Testis (tissue), 3 donors: ENCODE data around the gene CTNS. TPM values are rescaled to one million over a fixed set of nuclear protein-coding genes. Genes with fewer than 3 reads are reported as not detected.
A peak's percentile ranks its signal among the peaks of the same experiment; 100 is the strongest.

Experiments used
- DNase-seq: peaks from one replicate; pipeline ENCODE4 v3.0.0-alpha.2; 2019
- H3K27ac ChIP-seq, 2 donors: fragments of 200-600 bp; sonication (generic); one replicate each; pipeline ENCODE4 v1.5.1; 2019
- H3K27me3 ChIP-seq: fragments of 200-600 bp; sonication (generic); one replicate; pipeline ENCODE4 v1.5.1; 2019
- H3K36me3 ChIP-seq: fragments of 200-600 bp; sonication (generic); one replicate; pipeline ENCODE4 v1.5.1; 2017; ENCODE audit warnings: low read depth; ENCODE audit errors: missing control alignments
- H3K4me1 ChIP-seq: fragments of 200-600 bp; sonication (generic); one replicate; pipeline ENCODE4 v1.5.1; 2019
- H3K4me3 ChIP-seq, 2 donors: fragments of 200-600 bp; sonication (generic); one replicate each; pipeline ENCODE4 v1.5.1; 2017 to 2019
- H3K9me3 ChIP-seq: fragments of 200-600 bp; sonication (generic); one replicate; pipeline ENCODE4 v1.5.1; 2017
- CTCF ChIP-seq, 3 experiments: fragments of 450-650 bp in 2 of 3; fragments of 200-600 bp in 1 of 3; sonication (generic) in 1 of 3; IDR thresholded peaks; one replicate each; pipeline ENCODE4 v1.5.1; 2016 to 2019; ENCODE audit warnings: antibody characterized with exemption in 3 of 3, mild to moderate bottlenecking in 2 of 3, moderate library complexity in 1 of 3
- POLR2A ChIP-seq: fragments of 450-650 bp; IDR thresholded peaks from one replicate; pipeline ENCODE4 v1.6.1; 2017; ENCODE audit warnings: antibody characterized with exemption, mild to moderate bottlenecking, moderate library complexity
- WGBS, 2 donors: methylation state at CpG; one replicate each; pipeline ENCODE4 v1.1.5; 2018; 5-methylcytosine and 5-hydroxymethylcytosine counted together
- intact Hi-C: fragments of 100-400 bp; cut with DNase I; formaldehyde crosslinking; loops from one replicate; pipeline ENCODE4 v1.15.1; 2023; ENCODE audit warnings: low total_unique reads
- polyA plus RNA-seq: library from polyadenylated mRNA; stranded (reverse); fragments of 350-450 nt; fragmentation: Illumina TruSeq; extraction: RNeasy Lipid Tissue Mini Kit (QIAGEN cat#74804); gene quantifications from one replicate; pipeline ENCODE4 v1.2.3, GENCODE V29; 2014; ENCODE audit warnings: low read depth, low replicate concordance; ENCODE audit not compliant: insufficient read depth
- total RNA-seq, 2 donors: library from RNA; depleted of rRNA; stranded (reverse); fragments of >200 nt; gene quantifications; one replicate each; pipeline ENCODE4 v1.2.3, GENCODE V29; 2016

The CTNS gene
- total and polyA plus RNA-seq, 3 donors from 2014 or later = 43.8 to 57.3 (median 50.4) TPM

DNA sequence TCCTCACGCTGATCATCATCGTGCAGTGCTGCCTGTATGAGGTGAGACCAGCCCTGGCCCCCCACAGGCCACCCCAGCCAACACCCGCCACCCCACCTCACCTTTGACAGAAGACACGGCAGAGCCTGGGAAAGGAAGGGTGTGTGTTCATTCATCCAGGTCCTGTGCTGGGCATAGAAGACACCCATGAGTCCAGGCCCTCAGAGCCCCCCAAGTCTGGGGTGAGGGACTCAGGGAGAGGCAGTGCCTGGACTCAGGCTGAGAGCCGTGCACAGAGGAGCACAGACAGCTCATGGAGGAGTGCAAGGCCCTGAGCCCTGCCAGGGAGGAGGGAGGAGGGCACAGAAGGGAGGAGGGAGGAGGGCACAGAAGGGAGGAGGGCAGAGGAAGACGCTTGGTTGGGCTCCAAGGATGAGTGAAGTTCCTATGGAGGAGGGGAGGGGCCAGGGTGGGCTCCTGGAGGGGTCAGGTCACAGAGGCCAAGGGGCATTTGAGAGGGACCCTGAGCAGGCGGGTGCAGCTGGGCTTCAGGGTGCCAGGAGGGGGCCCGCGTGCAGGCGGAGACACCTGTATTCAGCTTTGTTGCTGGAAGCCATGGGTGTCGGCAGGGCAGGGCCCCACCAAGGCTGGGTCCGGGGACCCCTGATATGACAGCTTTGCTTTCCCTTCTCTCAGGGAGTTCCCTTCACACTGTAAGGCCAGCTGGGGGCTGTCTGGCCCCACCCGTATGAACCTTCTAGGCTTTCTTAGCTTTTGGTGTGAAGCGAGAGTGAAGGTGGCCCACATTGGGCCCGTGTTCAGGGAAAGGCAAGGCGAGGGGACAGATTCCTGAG, 20.4 kb downstream of the CTNS start:
- H3K27me3 ChIP-seq = no peaks in the 10 kb centered on the region
- no peak for TF ChIP-seq POLR2A
- TF ChIP-seq CTCF (IDR thresholded peaks at IDR 0.05) = no peak
- H3K4me3 ChIP-seq = no peak overlapping the region
- 88 to 93% methylated on average over 16 of the region's 16 CpGs for WGBS, 2 donors
- no peaks in the 10 kb centered on the region for H3K9me3 ChIP-seq
- peaks cover 44% of the 10 kb centered on the region for H3K4me1 ChIP-seq
- intact Hi-C loops = no loop called here
- DNase-seq = no peak
- peak overlapping the region; percentile 22 to 56 for H3K27ac ChIP-seq
- H3K36me3 ChIP-seq = no peaks in the 10 kb centered on the region

GRCh38 chr17:3657588-3657869, 21.0 kb downstream of the CTNS start:
- no peak overlapping the region for H3K4me3 ChIP-seq
- peaks cover 47% of the 10 kb centered on the region for H3K4me1 ChIP-seq
- intact Hi-C loops = no loop called here
- no peaks in the 10 kb centered on the region for H3K27me3 ChIP-seq
- DNase-seq = no peak
- 86% methylated on average over 7 of the region's 7 CpGs for WGBS, 2 donors
- peak overlapping the region; percentile 56 to 82 for H3K27ac ChIP-seq
- H3K9me3 ChIP-seq = no peaks in the 10 kb centered on the region
- no peaks in the 10 kb centered on the region for H3K36me3 ChIP-seq
- no peak for TF ChIP-seq POLR2A
- no peak for TF ChIP-seq CTCF (IDR thresholded peaks at IDR 0.05)

DNA sequence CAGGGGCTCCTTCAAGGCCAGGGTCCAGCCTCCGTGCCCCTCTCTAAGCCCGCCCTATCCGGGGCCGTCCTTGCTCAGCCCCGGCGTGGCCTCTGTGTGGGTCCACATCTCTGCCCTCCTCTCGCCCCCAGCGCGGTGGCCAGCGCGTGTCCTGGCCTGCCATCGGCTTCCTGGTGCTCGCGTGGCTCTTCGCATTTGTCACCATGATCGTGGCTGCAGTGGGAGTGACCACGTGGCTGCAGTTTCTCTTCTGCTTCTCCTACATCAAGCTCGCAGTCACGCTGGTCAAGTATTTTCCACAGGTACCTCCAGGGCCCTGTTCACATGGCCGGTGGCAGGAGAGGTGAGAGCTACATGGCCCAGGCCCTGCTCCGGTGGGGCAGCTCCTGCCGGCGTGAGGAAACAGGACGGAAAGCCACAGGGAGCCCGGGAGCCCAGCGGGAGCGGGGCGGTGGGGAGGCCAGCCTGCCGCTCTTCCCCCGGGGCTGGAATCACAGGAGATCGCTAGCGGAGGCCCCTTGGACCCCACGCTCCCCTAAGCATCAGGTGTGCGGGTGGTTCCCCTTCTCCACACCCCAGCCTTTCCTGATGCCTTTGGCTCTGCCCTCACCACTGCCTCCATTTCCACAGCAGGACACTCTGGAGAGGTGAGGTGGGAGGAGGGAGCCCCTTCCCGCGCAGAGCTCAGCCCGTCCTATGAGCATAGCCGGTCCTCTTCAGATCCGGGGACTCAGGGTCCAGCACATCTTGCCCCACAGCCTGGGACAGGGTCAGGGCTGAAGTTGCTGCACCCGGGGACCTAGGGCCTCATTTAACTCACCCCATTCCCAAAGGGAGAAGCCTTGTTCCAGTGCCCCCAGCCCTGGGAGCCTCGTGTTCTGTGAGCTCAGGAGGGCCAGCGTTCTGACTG, 21.6 kb downstream of the CTNS start:
- no peak overlapping the region for H3K4me3 ChIP-seq
- no peaks in the 10 kb centered on the region for H3K36me3 ChIP-seq
- H3K4me1 ChIP-seq = peaks cover 51% of the 10 kb centered on the region
- no peaks in the 10 kb centered on the region for H3K9me3 ChIP-seq
- WGBS, 2 donors = 69 to 87% methylated on average over 20 to 42 of the region's 42 CpGs
- H3K27ac ChIP-seq = peak overlapping the region; percentile 56 to 82
- no peak for TF ChIP-seq POLR2A
- TF ChIP-seq CTCF (IDR thresholded peaks at IDR 0.05) = no peak
- no peak for DNase-seq
- H3K27me3 ChIP-seq = no peaks in the 10 kb centered on the region
- intact Hi-C loops = no loop called here

DNA sequence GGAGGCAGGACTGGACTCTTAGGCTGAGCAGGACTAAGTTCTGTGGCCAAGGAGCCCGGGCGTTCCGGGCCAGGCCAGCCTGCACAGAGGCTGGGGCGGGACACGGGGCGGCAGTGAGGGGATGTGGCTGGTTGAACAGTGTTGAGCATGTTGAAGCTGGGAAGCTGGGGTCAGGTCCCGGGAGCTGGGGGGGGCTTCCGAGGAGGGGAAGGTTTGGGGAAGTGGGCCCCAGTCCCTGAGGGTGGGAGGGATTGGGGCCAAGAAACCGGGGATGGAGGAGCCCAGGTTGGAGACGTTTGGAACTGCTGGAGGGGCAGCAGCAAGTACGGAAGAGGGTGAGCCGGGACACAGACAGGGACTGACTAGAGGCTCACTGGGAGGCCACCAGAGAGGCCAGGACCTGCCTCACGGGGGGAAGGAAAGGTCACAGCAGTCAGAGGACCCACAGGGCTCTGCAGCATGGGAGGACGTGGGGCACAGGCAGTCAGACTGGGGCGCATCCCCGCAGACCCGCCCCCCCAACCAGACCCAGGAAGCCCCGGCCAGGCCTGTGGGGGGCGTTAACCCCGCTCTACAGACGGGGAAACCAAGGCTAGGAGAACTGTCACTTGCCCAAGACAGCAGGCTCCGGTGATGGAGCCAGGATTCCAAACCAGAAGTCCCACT, 22.4 kb downstream of the CTNS start:
- intact Hi-C loops = no loop called here
- 53 to 54% methylated on average over 15 to 22 of the region's 22 CpGs for WGBS, 2 donors

More for the DNA sequence above, 22.4 kb downstream of the CTNS start:
- H3K9me3 ChIP-seq = no peaks in the 10 kb centered on the region
- TF ChIP-seq POLR2A = no peak
- no peak for TF ChIP-seq CTCF (IDR thresholded peaks at IDR 0.05)
- no peaks in the 10 kb centered on the region for H3K27me3 ChIP-seq
- H3K27ac ChIP-seq = peak overlapping the region; percentile 56 to 82
- H3K36me3 ChIP-seq = no peaks in the 10 kb centered on the region
- no peak overlapping the region for H3K4me3 ChIP-seq
- no peak for DNase-seq
- H3K4me1 ChIP-seq = peaks cover 57% of the 10 kb centered on the region
